ENCODE measurements around the gene ATP6V0A1.

Gene ATP6V0A1

DNA sequence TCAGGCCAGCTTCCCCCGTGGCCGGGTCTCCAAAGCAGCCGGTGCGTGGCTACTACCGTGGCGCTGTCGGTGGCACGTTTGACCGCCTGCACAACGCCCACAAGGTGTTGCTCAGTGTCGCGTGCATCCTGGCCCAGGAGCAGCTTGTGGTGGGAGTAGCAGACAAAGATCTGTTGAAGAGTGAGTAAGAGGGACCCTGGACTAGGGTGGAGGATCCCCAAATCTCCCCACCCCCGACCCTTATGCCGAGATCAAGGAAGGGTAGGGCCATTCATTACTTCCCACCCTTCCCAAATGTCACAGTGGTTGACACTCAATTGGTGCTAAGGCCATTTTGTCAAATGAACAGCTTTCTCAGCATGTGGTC lies 104.4 kb downstream of the ATP6V0A1 start:
- TF ChIP-seq, protein P1, sequence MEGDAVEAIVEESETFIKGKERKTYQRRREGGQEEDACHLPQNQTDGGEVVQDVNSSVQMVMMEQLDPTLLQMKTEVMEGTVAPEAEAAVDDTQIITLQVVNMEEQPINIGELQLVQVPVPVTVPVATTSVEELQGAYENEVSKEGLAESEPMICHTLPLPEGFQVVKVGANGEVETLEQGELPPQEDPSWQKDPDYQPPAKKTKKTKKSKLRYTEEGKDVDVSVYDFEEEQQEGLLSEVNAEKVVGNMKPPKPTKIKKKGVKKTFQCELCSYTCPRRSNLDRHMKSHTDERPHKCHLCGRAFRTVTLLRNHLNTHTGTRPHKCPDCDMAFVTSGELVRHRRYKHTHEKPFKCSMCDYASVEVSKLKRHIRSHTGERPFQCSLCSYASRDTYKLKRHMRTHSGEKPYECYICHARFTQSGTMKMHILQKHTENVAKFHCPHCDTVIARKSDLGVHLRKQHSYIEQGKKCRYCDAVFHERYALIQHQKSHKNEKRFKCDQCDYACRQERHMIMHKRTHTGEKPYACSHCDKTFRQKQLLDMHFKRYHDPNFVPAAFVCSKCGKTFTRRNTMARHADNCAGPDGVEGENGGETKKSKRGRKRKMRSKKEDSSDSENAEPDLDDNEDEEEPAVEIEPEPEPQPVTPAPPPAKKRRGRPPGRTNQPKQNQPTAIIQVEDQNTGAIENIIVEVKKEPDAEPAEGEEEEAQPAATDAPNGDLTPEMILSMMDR (IDR thresholded peaks at IDR 0.05; ENCODE audit: low read depth, low read length), result no peak
- TF ChIP-seq, protein P2, sequence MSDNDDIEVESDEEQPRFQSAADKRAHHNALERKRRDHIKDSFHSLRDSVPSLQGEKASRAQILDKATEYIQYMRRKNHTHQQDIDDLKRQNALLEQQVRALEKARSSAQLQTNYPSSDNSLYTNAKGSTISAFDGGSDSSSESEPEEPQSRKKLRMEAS (IDR thresholded peaks at IDR 0.05; ENCODE audit: low read depth, low read length), result no peak
- TF ChIP-seq MYC (IDR thresholded peaks at IDR 0.05; ENCODE audit: low read depth, low read length) (no peak), POLR2A (IDR thresholded peaks at IDR 0.05; ENCODE audit: extremely low read depth, insufficient read length) (no peak)
- peak; percentile 61 for DNase-seq (ENCODE audit: low read depth)
- peak overlapping the region; percentile 94 for H3K4me3 ChIP-seq (ENCODE audit: low read depth, low read length)

DNA sequence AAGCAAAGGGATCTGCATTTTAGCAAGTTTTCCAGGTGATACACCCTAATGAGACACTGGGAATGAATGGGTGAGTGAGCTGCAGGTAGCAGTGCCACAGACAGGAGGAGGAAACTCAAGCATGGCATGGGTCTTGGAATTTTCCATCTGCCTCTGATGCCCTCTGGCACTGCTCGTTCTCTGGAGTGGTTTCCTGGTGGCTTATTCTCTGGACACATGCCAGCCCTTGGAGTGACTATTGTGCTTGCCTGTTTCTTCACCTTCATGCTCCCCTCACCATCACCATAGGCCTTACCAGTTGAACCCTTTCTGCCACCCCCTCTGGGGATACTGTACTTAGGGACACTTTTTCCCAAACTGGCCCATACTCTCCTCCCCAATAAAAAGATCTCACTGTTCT lies 104.9 kb downstream of the ATP6V0A1 start:
- H3K4me3 ChIP-seq (ENCODE audit: low read depth, low read length), result peak overlapping the region; percentile 94
- TF ChIP-seq, protein P1 (IDR thresholded peaks at IDR 0.05; ENCODE audit: low read depth, low read length), result no peak
- TF ChIP-seq MYC (IDR thresholded peaks at IDR 0.05; ENCODE audit: low read depth, low read length), result no peak
- no peak for TF ChIP-seq POLR2A (IDR thresholded peaks at IDR 0.05; ENCODE audit: extremely low read depth, insufficient read length)
- TF ChIP-seq, protein P2 (IDR thresholded peaks at IDR 0.05; ENCODE audit: low read depth, low read length), result no peak
- DNase-seq (ENCODE audit: low read depth), result no peak

DNA sequence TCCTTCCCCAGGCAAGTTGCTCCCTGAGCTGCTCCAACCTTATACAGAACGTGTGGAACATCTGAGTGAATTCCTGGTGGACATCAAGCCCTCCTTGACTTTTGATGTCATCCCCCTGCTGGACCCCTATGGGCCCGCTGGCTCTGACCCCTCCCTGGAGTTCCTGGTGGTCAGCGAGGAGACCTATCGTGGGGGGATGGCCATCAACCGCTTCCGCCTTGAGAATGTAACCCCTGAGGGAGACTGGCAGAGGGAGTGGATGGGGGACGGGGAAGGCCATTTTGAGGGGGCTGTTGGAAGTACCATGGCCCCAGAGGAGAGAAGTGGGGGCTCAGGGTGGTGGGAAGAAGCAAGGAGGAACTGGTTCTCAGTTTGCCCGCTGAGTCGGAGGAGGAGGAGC lies 105.3 kb downstream of the ATP6V0A1 start:
- H3K4me3 ChIP-seq (ENCODE audit: low read depth, low read length), result peak overlapping the region; percentile 94
- no peak for TF ChIP-seq POLR2A (IDR thresholded peaks at IDR 0.05; ENCODE audit: extremely low read depth, insufficient read length)
- TF ChIP-seq, protein P2 (IDR thresholded peaks at IDR 0.05; ENCODE audit: low read depth, low read length), result no peak
- TF ChIP-seq MYC (IDR thresholded peaks at IDR 0.05; ENCODE audit: low read depth, low read length), result no peak
- TF ChIP-seq, protein P1 (IDR thresholded peaks at IDR 0.05; ENCODE audit: low read depth, low read length), result no peak

DNA sequence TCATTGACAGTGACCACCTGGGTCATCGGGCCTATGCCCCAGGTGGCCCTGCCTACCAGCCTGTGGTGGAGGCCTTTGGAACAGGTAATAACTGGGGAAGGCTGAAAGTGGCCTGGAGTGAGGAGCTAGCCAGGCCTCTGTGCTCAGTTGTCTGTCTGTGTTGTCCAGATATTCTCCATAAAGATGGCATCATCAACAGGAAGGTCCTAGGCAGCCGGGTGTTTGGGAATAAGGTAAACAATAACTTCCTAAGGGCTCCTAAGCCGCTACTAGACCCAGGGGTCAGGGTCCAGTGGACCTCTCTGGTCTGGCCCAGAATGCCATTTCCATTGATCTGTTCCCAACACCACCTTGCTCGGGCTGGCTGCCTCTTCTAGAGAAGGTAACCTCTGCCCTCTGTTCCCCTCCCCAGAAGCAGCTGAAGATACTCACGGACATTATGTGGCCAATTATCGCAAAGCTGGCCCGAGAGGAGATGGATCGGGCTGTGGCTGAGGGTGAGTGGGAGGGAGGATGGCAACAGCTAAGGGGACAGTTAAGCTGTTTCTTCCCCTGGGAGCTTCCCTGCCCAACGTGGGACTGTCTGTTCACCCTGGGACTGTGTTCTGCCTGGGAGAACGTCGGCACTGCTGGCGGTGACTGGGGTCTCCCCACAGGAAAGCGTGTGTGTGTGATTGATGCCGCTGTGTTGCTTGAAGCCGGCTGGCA lies 106.3 kb downstream of the ATP6V0A1 start:
- H3K4me3 ChIP-seq (ENCODE audit: low read depth, low read length), result no peak overlapping the region

More for the DNA sequence above, 105.3 kb downstream of the ATP6V0A1 start:
- peak; percentile 43 for DNase-seq (ENCODE audit: low read depth)

DNA sequence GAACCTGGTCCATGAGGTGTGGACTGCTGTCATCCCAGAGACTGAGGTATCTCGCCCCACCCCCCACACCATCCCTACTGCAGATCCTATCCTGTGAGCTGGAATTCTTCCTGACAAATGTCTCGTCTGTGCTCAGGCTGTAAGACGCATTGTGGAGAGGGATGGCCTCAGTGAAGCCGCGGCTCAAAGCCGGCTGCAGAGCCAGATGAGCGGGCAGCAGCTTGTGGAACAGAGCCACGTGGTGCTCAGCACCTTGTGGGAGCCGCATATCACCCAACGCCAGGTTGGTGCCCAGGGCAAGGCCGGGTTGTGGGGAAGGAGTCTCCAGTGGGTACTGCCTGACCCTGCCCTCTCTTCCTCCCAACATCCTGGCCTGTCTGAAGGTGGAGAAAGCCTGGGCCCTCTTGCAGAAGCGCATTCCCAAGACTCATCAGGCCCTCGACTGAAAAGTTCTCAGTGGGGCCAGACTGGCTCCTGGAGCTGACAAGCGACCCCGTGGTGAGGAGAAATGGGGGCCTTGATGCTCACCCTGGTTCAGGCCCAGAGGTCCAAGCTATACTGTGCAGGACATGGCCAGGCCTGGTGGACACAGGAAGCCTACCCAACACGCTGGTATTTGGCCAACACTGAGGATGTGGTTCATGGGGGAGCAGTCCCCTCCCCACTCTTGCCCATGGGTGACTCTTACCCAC lies 107.0 kb downstream of the ATP6V0A1 start:
- DNase-seq (ENCODE audit: low read depth), result no peak
- TF ChIP-seq POLR2A (IDR thresholded peaks at IDR 0.05; ENCODE audit: extremely low read depth, insufficient read length) (no peak), MYC (IDR thresholded peaks at IDR 0.05; ENCODE audit: low read depth, low read length) (no peak)
- TF ChIP-seq, protein P1 (IDR thresholded peaks at IDR 0.05; ENCODE audit: low read depth, low read length), result no peak
- TF ChIP-seq, protein P2 (IDR thresholded peaks at IDR 0.05; ENCODE audit: low read depth, low read length), result no peak
- no peak overlapping the region for H3K4me3 ChIP-seq (ENCODE audit: low read depth, low read length)

More for the DNA sequence above, 106.3 kb downstream of the ATP6V0A1 start:
- DNase-seq (ENCODE audit: low read depth), result no peak
- TF ChIP-seq, protein P2 (IDR thresholded peaks at IDR 0.05; ENCODE audit: low read depth, low read length), result no peak
- TF ChIP-seq POLR2A (IDR thresholded peaks at IDR 0.05; ENCODE audit: extremely low read depth, insufficient read length), result no peak
- TF ChIP-seq, protein P1 (IDR thresholded peaks at IDR 0.05; ENCODE audit: low read depth, low read length), result no peak
- TF ChIP-seq MYC (IDR thresholded peaks at IDR 0.05; ENCODE audit: low read depth, low read length), result no peak

All from NB4 (cell line).